CD4-positive, alpha-beta T cell treated with Interleukin-17A for 1 hour (primary cell): ENCODE results near the gene ATE1.
"Not testable (repeated sequence)": the region's sequence is repeated elsewhere in the genome, so short reads cannot be mapped to it uniquely, and the experiment has no call there.

Source experiments
- DNase-seq: peaks from one replicate; pipeline ENCODE4 v3.0.0-alpha.2; 2020

ATE1 gene

GRCh38 chr10:121826773-121827172 is 101.1 kb downstream of the ATE1 start:
- not testable (repeated sequence) for DNase-seq

DNA sequence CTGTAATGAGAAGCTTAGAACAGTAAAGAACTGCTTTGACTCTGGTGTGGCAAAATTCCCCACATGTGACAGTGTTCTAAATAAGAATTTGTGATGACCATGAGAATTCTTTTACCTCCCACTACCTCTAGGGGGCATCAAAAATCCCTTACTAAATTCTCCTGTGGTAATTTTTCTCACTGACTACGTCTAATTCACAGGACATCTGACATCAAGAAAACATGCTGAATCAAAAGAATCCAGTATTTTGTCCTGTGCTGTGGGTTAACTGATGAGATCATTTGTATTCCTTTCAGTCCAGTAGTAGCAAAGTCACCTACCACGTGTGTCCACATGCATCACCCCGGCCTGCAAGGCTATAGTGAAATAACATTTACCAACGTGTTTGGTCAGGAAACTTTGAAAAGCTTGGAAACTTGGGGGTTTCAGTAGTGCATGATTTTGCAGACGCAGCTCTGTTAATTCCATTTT is 103.8 kb downstream of the ATE1 start:
- DNase-seq = peak; percentile 26

GRCh38 chr10:121822724-121823123 is 105.1 kb downstream of the ATE1 start:
- DNase-seq = no peak

GRCh38 chr10:121822180-121822579 is 105.7 kb downstream of the ATE1 start:
- no peak for DNase-seq

GRCh38 chr10:121819049-121819448 is 108.8 kb downstream of the ATE1 start:
- DNase-seq = no peak

DNA sequence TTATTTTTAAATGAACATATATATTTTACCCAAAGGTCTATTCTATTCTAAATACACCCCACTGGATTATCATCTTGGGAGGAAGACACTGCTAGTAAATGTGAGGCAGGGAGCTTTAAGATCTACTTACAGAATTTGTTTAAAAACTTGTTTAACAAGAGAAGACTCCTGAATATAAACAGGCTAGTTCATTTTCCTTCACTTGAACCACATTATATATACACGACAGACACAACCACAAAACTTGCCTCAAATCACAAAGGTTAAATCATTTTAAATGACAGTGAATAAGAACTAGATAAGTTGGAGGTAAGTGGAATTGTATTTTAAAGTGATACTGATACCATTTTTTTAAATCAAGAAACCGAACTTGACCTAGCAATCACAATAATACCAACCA is 109.2 kb downstream of the ATE1 start:
- DNase-seq = no peak

GRCh38 chr10:121816197-121816596 is 111.6 kb downstream of the ATE1 start:
- no peak for DNase-seq

GRCh38 chr10:121813857-121814256 is 114.0 kb downstream of the ATE1 start:
- no peak for DNase-seq

GRCh38 chr10:121813211-121813815 is 114.5 kb downstream of the ATE1 start:
- DNase-seq = no peak

GRCh38 chr10:121812031-121812430 is 115.8 kb downstream of the ATE1 start:
- DNase-seq = no peak

DNA sequence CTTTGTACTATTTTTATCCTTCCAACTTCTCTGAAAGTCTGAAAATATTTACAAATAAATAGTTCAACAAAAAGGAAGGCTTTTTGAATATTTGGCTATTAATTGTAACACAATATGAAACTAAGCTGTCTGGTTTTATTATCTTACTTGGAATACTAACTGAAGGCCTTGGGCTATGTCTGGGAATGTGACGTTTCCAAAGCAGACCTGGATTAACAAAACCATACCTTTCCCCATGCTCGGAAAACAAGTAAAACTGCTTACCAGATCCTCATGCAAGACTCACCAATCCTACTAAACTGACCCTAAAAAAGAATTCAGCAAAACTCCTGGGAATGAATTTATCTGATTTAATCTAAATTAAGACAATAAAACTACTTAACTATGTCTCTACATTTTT is 116.4 kb downstream of the ATE1 start:
- DNase-seq = no peak

- no peak for DNase-seq
These were observed 119.0 kb downstream of the ATE1 start for GRCh38 chr10:121808835-121809234.

DNA sequence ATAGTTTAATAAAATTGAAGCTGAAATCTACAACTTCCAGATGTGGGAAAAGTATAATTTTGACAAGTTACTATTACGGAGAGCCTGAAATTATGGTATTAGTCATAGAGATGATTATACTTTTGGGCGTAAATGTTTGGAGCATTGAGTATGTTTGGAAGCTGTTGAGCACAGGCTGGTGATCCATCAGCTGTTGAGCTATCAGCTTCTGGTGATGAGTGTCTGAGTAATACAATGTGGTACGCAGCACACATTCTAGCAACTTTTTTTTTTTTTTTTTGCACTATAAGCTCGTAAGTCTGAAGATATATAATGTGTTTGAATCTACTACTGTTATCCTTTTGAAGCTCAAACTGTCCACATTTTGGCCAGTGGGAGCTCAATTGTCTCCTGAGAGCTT is 123.4 kb downstream of the ATE1 start:
- no peak for DNase-seq

DNA sequence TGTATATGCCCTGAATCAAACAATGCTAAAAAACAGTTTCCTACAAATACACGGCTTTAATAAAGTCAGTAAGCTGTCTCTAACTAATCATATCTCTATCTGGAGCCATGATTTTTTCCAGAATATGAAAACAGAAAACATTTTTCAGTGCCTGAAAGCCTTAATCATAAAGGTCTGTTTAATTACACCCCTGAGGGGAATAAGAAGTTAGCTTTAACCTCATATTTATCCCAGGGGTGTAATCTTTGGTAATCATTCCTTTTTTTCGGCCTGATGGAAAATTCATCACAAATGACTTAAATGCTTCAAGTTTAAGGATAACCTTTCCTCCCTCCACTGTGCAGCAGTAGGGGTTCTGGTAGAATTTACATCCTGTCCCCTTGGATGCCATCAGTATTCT is 124.2 kb downstream of the ATE1 start:
- DNase-seq = no peak

GRCh38 chr10:121800831-121801230 is 127.0 kb downstream of the ATE1 start:
- DNase-seq = no peak

GRCh38 chr10:121800146-121800545 is 127.7 kb downstream of the ATE1 start:
- no peak for DNase-seq

- DNase-seq = no peak
These were observed 130.3 kb downstream of the ATE1 start for GRCh38 chr10:121797490-121797889.

DNA sequence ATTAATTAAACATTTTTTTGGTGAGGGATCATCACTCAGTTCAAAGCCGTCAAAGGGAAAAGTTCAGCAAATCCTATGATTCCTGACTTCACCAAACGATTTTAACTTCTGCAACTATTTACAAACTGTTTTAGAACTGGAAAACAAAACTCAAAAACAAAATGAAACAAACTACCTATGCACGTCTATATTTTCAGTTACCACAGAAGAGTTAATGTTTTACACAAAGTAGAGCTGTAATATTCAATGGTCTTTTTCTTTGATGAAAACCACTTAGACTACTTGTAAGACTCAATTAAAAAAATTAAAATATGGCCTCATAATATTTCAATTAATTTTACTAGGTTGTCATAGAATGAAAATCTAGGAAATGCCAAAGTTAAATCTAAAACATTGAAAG is 131.5 kb downstream of the ATE1 start:
- DNase-seq = no peak

DNA sequence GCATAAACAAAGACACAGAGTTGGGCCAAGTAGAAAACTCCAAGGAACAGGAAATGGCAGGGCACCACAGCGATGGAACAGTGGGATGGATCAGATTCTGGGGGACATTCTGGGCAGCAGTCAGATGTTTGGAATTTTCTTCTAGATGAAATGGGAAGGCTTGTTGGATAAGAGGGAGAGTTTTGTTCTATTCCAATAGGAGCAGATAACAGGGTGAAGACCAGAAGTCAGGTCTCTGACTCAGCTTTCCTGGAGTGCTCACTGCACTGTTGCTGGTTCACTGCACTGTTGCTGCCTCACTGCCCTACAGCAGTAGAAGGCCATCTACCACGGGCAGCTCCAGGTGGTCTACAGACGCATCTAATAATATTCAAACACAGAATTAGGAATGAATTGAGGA is 135.6 kb downstream of the ATE1 start:
- no peak for DNase-seq

DNA sequence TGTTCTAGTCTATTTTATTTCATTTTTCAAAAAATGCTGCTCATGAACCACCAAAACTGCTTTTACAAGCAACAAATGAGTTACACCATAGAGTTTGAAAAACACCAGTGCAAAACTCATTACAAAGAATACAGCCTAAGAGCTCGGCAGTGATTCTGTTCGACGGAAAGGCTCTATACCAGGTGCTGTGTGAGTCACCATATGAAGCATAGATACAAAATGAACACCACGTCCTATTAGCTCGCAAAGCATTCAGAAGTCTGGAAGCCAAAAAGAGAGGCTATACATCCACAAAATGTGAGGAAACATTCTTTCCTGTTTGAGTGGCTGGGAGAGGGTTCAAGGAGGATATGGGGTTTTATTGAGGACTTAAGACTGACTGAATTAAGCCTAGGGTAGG is 136.1 kb downstream of the ATE1 start:
- no peak for DNase-seq

DNA sequence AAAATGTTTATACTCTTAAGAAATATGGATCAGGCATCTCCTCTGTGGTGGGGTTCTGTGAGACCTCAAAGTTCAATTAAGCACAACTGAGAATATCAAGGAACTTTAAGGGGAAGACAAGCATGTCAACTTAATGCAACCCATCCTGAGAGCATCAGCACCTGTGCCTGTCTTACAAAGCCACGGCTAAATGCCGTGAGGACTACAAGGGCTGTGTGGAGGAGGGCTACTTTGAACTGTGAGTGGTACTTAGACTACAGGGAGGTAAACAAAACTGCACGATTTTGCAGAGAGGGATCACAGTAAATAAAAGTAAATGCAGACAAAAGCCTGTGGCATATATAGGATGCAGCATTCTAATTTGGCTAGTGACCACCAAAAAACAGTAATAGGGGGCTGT is 139.1 kb downstream of the ATE1 start:
- DNase-seq = no peak

- DNase-seq = no peak
These were observed 139.7 kb downstream of the ATE1 start for GRCh38 chr10:121788115-121788514.

DNA sequence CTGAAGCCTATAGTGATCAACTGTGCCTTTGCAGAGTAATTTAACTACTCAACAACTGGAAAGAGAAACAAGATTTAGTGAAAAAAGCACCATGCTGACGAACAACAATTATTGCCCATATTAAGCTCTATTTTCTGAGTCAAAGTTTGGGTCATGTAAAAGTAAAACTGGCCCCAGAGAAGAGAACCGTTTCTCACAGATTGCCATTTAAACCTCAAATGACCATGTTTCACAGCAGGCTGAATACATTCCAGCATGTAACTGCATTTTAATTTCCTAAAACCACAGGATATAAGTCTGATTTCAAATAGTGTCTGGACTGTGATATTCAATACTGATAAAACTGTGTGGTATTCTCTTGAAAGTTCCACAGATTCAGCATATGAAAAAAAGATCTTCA is 140.7 kb downstream of the ATE1 start:
- no peak for DNase-seq

- no peak for DNase-seq
These were observed 144.0 kb downstream of the ATE1 start for GRCh38 chr10:121783782-121784372.

GRCh38 chr10:121781101-121781500 is 146.7 kb downstream of the ATE1 start:
- DNase-seq = no peak
